ENCODE measurements around the gene HGFAC. TPM values are rescaled to one million over a fixed set of nuclear protein-coding genes. Genes with fewer than 3 reads are reported as not detected.

The HGFAC gene
- total RNA-seq, 2 donors from 2014 or later = 0.95 TPM; not detected in 1

- Histone ChIP-seq H3K4me3 (no peak overlapping the region), H3K27me3 (replicated peaks; ENCODE audit: insufficient read depth) (no peaks in the 10 kb centered on the region), H3K9me3 (no peaks in the 10 kb centered on the region), H3K4me1 (ENCODE audit: control insufficient read depth in 1 of 2, low read depth in 2 of 2) (peaks cover 3 to 6% of the 10 kb centered on the region in 2 donors), H3K36me3 (no peaks in the 10 kb centered on the region), H3K27ac (no peak overlapping the region)
- TF ChIP-seq CTCF (IDR thresholded peaks at IDR 0.05) = no peak
- no peak for DNase-seq (ENCODE audit: low spot score)
- ATAC-seq (ENCODE audit: insufficient number of reproducible peaks, low FRiP score, low read depth) = no peak
Measured at GRCh38 chr4:3446631-3447320, 5.0 kb downstream of the HGFAC start.

GRCh38 chr4:3447431-3448395 is 5.9 kb downstream of the HGFAC start:
- H3K27me3 ChIP-seq (replicated peaks; ENCODE audit: insufficient read depth) = no peaks in the 10 kb centered on the region
- ATAC-seq (ENCODE audit: insufficient number of reproducible peaks, low FRiP score, low read depth) = no peak
- peaks cover 5 to 12% of the 10 kb centered on the region in 2 donors for H3K4me1 ChIP-seq (ENCODE audit: control insufficient read depth in 1 of 2, low read depth in 2 of 2)
- no peaks in the 10 kb centered on the region for H3K9me3 ChIP-seq
- TF ChIP-seq CTCF (IDR thresholded peaks at IDR 0.05) = no peak
- DNase-seq (ENCODE audit: low spot score) = no peak
- H3K4me3 ChIP-seq = no peak overlapping the region
- no peaks in the 10 kb centered on the region for H3K36me3 ChIP-seq
- H3K27ac ChIP-seq = no peak overlapping the region

- no peaks in the 10 kb centered on the region for H3K36me3 ChIP-seq
- no peak overlapping the region for H3K27ac ChIP-seq
- H3K9me3 ChIP-seq = no peaks in the 10 kb centered on the region
- no peak for TF ChIP-seq CTCF (IDR thresholded peaks at IDR 0.05)
- no peak for ATAC-seq (ENCODE audit: insufficient number of reproducible peaks, low FRiP score, low read depth)
- no peaks in the 10 kb centered on the region for H3K27me3 ChIP-seq (replicated peaks; ENCODE audit: insufficient read depth)
- peaks cover 5 to 12% of the 10 kb centered on the region in 2 donors for H3K4me1 ChIP-seq (ENCODE audit: control insufficient read depth in 1 of 2, low read depth in 2 of 2)
- no peak for DNase-seq (ENCODE audit: low spot score)
- H3K4me3 ChIP-seq = no peak overlapping the region
Measured at GRCh38 chr4:3449047-3449573, 7.3 kb downstream of the HGFAC start.

- H3K27ac ChIP-seq = no peak overlapping the region
- DNase-seq (ENCODE audit: low spot score) (no peak), ATAC-seq (ENCODE audit: insufficient number of reproducible peaks, low FRiP score, low read depth) (no peak)
- no peak overlapping the region for H3K4me3 ChIP-seq
- no peaks in the 10 kb centered on the region for H3K27me3 ChIP-seq (replicated peaks; ENCODE audit: insufficient read depth)
- no peaks in the 10 kb centered on the region for H3K36me3 ChIP-seq
- H3K4me1 ChIP-seq (ENCODE audit: control insufficient read depth in 1 of 2, low read depth in 2 of 2) = peaks cover 5 to 12% of the 10 kb centered on the region in 2 donors
- no peaks in the 10 kb centered on the region for H3K9me3 ChIP-seq
- TF ChIP-seq CTCF (IDR thresholded peaks at IDR 0.05) = no peak
Measured at GRCh38 chr4:3449574-3450534, 8.1 kb downstream of the HGFAC start.
